ENCODE measurements around the gene NELL1.

The NELL1 gene

GRCh38 chr11:21495879-21496278, 826.5 kb downstream of the NELL1 start:
- TF ChIP-seq RARB (CRISPR knock-in tag; IDR thresholded peaks at IDR 0.05) (no peak), CSDC2 (CRISPR knock-in tag; IDR thresholded peaks at IDR 0.05) (no peak), OSR1 (CRISPR knock-in tag; IDR thresholded peaks at IDR 0.05) (no peak), ISL1 (CRISPR knock-in tag; IDR thresholded peaks at IDR 0.05) (no peak), TOX (CRISPR knock-in tag; IDR thresholded peaks at IDR 0.05; ENCODE audit: borderline replicate concordance) (no peak), ARNTL (CRISPR knock-in tag; IDR thresholded peaks at IDR 0.05; ENCODE audit: borderline replicate concordance, low read depth) (no peak)
- no peak for ATAC-seq

DNA sequence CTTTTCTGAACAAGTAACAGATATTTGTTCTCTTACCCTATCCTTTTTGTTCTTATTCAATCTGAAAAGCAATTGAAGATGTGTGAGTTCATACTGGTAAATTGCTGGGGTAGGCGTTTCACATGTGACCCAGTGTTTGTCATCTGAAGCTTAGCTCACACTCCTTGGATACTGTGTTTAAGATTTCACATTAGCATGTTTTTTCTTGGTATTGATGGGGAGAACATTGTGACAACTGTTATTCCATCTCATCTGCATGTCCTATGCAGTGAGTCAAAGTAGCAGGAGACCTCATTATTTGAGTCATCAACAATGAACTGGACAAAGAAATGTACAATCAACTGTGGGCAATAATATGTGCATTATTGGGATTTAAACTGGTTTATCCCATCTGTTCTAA, 831.9 kb downstream of the NELL1 start:
- TF ChIP-seq ZFP30 (CRISPR knock-in tag; IDR thresholded peaks at IDR 0.05) (no peak), ZNF8 (CRISPR knock-in tag; IDR thresholded peaks at IDR 0.05) (no peak), RARB (CRISPR knock-in tag; IDR thresholded peaks at IDR 0.05) (no peak), GLIS3 (CRISPR knock-in tag; IDR thresholded peaks at IDR 0.05) (no peak), CREB5 (CRISPR knock-in tag; IDR thresholded peaks at IDR 0.05; ENCODE audit: low read depth) (no peak), PPARA (CRISPR knock-in tag; IDR thresholded peaks at IDR 0.05; ENCODE audit: borderline replicate concordance) (no peak), BACH2 (CRISPR knock-in tag; IDR thresholded peaks at IDR 0.05; ENCODE audit: borderline replicate concordance) (no peak)
- TF ChIP-seq, protein P1, sequence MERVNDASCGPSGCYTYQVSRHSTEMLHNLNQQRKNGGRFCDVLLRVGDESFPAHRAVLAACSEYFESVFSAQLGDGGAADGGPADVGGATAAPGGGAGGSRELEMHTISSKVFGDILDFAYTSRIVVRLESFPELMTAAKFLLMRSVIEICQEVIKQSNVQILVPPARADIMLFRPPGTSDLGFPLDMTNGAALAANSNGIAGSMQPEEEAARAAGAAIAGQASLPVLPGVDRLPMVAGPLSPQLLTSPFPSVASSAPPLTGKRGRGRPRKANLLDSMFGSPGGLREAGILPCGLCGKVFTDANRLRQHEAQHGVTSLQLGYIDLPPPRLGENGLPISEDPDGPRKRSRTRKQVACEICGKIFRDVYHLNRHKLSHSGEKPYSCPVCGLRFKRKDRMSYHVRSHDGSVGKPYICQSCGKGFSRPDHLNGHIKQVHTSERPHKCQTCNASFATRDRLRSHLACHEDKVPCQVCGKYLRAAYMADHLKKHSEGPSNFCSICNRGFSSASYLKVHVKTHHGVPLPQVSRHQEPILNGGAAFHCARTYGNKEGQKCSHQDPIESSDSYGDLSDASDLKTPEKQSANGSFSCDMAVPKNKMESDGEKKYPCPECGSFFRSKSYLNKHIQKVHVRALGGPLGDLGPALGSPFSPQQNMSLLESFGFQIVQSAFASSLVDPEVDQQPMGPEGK (CRISPR knock-in tag; IDR thresholded peaks at IDR 0.05; ENCODE audit: borderline replicate concordance), result no peak
- ATAC-seq, result no peak

GRCh38 chr11:21505070-21505469, 835.7 kb downstream of the NELL1 start:
- no peak for ATAC-seq
- no peak for TF ChIP-seq BACH2 (CRISPR knock-in tag; IDR thresholded peaks at IDR 0.05; ENCODE audit: borderline replicate concordance)
- no peak for TF ChIP-seq ARNTL (CRISPR knock-in tag; IDR thresholded peaks at IDR 0.05; ENCODE audit: borderline replicate concordance, low read depth)
- no peak for TF ChIP-seq TOX (CRISPR knock-in tag; IDR thresholded peaks at IDR 0.05; ENCODE audit: borderline replicate concordance)

- no peak for ATAC-seq
- TF ChIP-seq ZNF565 (CRISPR knock-in tag; conservative IDR thresholded peaks at IDR 0.05; ENCODE audit: low read depth) (no peak), ARNTL (CRISPR knock-in tag; IDR thresholded peaks at IDR 0.05; ENCODE audit: borderline replicate concordance, low read depth) (no peak), ZFP30 (CRISPR knock-in tag; IDR thresholded peaks at IDR 0.05) (no peak), CSDC2 (CRISPR knock-in tag; IDR thresholded peaks at IDR 0.05) (no peak), SNAI2 (CRISPR knock-in tag; IDR thresholded peaks at IDR 0.05) (no peak), ZNF70 (CRISPR knock-in tag; IDR thresholded peaks at IDR 0.05) (no peak), ESRRG (CRISPR knock-in tag; IDR thresholded peaks at IDR 0.05) (no peak)
- TF ChIP-seq, protein P1 (CRISPR knock-in tag; IDR thresholded peaks at IDR 0.05; ENCODE audit: borderline replicate concordance), result no peak
- TF ChIP-seq, protein P2, sequence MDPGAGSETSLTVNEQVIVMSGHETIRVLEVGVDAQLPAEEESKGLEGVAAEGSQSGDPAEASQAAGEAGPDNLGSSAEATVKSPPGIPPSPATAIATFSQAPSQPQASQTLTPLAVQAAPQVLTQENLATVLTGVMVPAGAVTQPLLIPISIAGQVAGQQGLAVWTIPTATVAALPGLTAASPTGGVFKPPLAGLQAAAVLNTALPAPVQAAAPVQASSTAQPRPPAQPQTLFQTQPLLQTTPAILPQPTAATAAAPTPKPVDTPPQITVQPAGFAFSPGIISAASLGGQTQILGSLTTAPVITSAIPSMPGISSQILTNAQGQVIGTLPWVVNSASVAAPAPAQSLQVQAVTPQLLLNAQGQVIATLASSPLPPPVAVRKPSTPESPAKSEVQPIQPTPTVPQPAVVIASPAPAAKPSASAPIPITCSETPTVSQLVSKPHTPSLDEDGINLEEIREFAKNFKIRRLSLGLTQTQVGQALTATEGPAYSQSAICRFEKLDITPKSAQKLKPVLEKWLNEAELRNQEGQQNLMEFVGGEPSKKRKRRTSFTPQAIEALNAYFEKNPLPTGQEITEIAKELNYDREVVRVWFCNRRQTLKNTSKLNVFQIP (CRISPR knock-in tag; IDR thresholded peaks at IDR 0.05; ENCODE audit: borderline replicate concordance, low read depth), result no peak
These were observed 842.6 kb downstream of the NELL1 start for GRCh38 chr11:21511835-21512440.

DNA sequence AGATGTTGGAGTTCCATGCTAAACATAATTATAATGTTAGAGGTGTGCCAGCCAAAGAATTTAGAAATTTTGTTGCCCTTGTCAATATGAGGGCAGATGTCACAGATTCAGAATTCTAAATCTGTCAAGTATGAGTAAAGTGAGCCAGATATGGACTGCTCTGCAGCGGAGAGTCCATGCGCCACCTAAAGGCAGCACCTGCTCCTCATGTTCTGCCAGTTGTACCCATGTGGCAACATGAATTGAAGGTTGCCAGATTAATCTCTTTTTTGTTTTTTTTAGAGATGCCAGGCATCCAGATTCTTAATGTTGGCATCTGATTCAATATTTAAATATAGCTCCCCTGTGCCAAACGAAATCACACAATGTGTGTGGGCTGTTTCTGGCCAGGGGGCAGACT, 844.9 kb downstream of the NELL1 start:
- TF ChIP-seq BACH2 (CRISPR knock-in tag; IDR thresholded peaks at IDR 0.05; ENCODE audit: borderline replicate concordance) (no peak), TCF4 (CRISPR knock-in tag; IDR thresholded peaks at IDR 0.05; ENCODE audit: borderline replicate concordance) (no peak), ESRRG (CRISPR knock-in tag; IDR thresholded peaks at IDR 0.05) (no peak), ARNTL (CRISPR knock-in tag; IDR thresholded peaks at IDR 0.05; ENCODE audit: borderline replicate concordance, low read depth) (no peak), PPARA (CRISPR knock-in tag; IDR thresholded peaks at IDR 0.05; ENCODE audit: borderline replicate concordance) (no peak), CSDC2 (CRISPR knock-in tag; IDR thresholded peaks at IDR 0.05) (no peak), SNAI2 (CRISPR knock-in tag; IDR thresholded peaks at IDR 0.05) (no peak)
- TF ChIP-seq, protein P3, sequence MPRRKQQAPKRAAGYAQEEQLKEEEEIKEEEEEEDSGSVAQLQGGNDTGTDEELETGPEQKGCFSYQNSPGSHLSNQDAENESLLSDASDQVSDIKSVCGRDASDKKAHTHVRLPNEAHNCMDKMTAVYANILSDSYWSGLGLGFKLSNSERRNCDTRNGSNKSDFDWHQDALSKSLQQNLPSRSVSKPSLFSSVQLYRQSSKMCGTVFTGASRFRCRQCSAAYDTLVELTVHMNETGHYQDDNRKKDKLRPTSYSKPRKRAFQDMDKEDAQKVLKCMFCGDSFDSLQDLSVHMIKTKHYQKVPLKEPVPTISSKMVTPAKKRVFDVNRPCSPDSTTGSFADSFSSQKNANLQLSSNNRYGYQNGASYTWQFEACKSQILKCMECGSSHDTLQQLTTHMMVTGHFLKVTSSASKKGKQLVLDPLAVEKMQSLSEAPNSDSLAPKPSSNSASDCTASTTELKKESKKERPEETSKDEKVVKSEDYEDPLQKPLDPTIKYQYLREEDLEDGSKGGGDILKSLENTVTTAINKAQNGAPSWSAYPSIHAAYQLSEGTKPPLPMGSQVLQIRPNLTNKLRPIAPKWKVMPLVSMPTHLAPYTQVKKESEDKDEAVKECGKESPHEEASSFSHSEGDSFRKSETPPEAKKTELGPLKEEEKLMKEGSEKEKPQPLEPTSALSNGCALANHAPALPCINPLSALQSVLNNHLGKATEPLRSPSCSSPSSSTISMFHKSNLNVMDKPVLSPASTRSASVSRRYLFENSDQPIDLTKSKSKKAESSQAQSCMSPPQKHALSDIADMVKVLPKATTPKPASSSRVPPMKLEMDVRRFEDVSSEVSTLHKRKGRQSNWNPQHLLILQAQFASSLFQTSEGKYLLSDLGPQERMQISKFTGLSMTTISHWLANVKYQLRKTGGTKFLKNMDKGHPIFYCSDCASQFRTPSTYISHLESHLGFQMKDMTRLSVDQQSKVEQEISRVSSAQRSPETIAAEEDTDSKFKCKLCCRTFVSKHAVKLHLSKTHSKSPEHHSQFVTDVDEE (CRISPR knock-in tag; IDR thresholded peaks at IDR 0.05), result no peak
- ATAC-seq, result no peak

Measured in SK-N-SH treated with all-trans-retinoic acid at 6 μM for 48 hours (cell line).